Activated CD8-positive, alpha-beta memory T cell treated with anti-CD3 and anti-CD28 coated beads for 48 hours (primary cell): ENCODE results near the gene PBLD.

ENCODE experiments used
- DNase-seq, 3 experiments: peaks; one replicate each; pipeline ENCODE4 v3.0.0-alpha.2; 2020; ENCODE audit warnings: low read depth in 2 of 3, low spot score in 2 of 3

PBLD gene

DNA sequence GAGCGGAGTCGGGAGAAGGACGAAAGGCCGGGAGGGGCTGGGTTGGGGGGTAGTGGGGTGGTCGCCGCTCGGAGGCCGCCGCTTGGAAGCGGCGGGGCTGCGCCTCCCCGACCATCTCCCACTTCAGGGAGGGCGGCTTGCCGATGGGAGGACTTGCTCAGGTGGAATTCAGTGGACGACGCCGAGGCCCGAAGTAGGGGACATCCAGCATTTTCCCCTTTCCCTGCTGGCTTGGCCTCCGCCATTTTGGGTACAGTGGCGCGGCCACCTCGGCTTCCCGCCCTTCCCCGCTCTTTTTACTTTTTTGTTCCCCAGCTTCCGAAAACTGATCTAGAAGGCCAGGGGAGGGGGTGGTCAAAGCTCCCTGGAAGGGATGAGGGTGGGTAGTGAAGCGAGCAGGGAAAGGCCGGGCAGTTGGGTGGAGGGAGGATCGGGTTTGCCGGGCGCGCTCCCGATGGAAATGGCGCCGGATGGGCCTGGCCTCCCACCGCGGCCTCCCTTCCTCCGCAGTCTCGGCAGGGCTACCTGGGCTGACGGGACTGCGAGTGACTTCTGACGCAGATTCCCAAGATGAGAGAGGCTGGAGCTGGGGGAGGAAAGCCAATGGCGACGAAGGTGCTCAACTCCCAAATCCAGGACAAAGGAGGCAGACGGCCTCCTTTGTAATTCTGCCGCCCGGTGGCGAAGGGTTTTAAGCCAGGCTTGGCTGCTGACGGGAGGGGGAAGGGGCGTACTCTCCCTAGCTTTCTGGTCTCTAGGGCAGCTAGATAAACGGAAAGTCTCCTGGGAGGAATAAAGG, at the start of gene PBLD:
TSS of gene PBLD (minus strand) at position 670 of the 799 bp plus-strand sequence. CDS start 26,084 bp downstream, outside the sequence.
- peak; percentile 31 to 58 (median 38) for DNase-seq

DNA sequence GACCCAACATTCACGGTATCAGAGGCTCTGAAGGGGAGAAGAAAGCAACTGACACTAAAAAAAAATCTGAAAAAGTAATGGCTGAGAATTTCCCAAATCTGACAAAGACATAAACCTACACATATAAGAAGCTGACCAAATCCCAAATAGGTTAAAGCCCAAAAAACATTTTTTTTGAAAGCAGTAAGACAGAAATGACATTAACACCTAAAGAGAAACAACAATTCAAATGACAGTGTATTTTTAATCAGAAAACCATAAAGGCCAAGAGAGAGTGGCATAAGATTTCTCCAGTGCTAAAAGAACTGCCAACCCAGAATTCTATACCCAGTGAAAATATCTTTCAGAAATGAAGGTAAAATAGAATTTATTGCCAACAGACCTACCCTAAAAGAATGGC, 38.9 kb upstream of the PBLD start:
- DNase-seq = no peak

GRCh38 chr10:68367121-68367520, 34.4 kb upstream of the PBLD start:
- no peak for DNase-seq

DNA sequence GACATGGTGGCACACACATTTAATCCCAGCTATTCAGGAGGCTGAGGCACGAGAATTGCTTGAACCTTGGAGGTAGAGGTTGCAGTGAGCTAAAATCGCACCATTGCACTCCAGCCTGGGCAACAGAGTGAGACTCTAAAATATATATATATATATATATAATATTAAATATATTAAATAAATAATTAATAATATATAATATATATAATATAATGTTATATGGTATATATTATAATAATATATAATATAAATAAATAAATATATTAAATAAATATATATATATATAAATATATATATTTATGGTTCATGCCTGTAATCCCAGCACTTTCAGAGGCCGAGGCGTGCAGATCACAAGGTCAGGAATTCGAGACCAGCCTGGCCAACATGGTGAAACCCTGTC, 33.9 kb upstream of the PBLD start:
- no peak for DNase-seq

GRCh38 chr10:68365611-68366010, 32.9 kb upstream of the PBLD start:
- DNase-seq = no peak

DNA sequence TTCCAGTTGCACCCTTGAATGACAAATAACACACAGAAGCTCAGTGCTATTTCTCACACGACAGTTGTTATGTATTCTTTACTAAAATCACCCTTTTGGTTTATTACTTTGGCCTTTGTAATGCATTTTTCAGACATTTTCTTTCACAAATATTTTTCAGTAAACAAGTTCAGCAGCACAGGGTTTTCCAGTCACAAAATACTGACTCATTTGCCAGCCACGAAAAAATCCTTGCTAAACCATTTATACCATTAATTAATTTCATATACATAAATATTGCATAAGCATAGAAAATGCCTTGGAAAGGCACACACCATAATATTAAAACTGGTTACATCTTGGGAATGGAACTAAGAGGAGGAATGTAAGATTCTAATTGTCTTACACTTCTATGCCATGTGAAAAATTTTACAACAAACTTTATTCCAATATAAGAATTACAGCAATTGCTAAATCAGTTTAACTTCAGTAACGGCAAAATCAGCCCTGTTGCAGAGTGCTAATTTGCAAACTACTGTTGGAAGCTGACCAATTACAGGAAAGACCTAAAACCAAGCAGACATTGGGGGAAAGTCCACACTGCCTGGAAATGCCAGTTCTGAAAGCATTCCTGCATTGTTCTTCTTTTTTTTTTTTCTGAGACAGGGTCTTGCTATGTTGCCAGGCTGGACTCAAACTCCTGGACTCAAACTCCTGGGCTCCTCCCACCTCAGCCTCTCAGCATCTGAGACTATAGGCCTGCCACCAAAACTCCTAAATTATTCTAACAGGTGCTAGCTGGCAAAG, 31.6 kb upstream of the PBLD start:
- DNase-seq = no peak

- no peak for DNase-seq
Measured at GRCh38 chr10:68362590-68362989, 29.9 kb upstream of the PBLD start.

GRCh38 chr10:68359189-68359588, 26.5 kb upstream of the PBLD start:
- no peak for DNase-seq

DNA sequence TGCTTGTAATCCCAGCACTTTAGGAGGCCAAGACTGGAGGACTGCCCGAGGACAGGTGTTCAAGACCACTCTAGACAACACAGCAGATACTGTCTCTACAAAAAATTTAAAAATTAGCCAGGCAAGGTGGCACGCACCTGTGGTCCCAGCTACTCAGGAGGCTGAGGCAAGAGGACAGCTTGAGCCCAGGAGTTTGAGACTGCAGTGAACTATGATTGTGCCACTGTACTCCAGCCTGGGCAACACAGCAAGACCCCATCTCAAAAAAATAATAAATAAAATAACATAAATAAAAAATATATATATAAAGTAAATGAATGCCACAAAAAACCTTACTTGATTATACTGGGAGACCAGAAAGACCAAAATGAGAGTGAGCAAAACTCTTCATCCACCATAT, 20.8 kb upstream of the PBLD start:
- no peak for DNase-seq

GRCh38 chr10:68348265-68348741, 15.6 kb upstream of the PBLD start:
- DNase-seq = peak in 1 of 3 experiments; percentile 11

DNA sequence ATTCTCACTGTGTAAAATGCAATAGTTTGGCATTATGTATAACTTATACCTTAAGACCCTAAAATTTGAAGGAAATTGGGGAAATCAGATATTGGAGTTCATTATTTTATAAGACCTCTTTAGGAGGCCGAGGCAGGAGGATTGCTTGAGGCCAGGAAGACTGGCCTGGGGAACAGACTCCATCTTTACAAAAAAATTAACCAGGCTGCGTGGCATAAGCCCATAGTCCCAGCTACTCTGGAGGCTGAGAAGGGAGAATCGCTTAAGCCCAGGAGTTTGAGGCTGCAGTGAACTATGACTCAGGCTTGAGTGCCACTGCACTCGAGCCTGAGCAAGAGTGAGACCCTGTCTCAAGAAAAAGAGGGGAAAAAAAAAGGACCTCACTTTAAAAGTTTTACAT, 14.0 kb upstream of the PBLD start:
- DNase-seq = no peak

DNA sequence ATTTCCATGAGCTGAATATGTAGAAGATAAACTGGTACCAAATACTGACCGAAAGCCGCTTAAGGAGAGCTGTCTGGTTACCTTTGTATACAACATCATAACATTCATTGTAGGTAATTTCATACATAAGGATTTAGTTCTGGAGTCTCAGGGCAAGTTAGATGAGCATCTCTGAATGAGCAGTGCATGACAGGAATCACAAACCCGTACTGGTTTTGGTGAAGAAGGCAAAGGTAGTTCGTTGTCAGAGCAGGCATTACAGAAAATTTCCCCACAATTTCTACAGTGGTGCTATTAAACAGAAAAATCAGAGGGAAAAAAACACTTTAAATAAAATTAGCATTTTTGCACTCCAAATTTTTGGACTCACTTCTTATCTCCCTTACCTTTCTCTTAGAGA, 12.9 kb upstream of the PBLD start:
- DNase-seq = no peak

DNA sequence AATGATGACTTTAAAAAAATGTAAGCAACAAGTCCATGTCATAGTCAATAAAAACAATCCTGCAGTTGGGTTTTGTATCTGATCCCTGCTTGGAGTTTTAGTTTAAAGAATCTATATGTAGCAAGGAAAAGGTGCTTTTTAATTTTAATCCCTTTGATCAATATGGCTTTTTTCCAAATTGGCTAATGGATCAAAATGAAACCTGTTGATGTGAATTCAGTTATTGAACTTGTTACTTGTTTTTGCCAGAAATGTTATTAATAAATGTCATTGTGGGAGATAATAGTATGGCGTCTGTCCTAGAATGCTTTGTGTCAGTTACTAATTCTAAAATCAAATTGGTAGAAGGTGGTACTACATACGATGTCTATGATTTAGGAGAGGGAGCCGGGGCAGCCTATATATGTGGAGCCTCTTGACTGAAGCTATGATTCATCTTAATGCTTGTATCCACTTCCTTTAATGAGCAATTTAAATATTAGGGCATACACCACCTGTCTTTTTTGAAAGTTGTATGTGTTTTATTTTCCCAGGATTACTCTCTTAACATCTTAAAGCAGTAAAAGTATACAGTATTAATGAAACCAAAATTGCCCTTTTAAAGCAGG, 10.3 kb upstream of the PBLD start:
- DNase-seq = no peak

DNA sequence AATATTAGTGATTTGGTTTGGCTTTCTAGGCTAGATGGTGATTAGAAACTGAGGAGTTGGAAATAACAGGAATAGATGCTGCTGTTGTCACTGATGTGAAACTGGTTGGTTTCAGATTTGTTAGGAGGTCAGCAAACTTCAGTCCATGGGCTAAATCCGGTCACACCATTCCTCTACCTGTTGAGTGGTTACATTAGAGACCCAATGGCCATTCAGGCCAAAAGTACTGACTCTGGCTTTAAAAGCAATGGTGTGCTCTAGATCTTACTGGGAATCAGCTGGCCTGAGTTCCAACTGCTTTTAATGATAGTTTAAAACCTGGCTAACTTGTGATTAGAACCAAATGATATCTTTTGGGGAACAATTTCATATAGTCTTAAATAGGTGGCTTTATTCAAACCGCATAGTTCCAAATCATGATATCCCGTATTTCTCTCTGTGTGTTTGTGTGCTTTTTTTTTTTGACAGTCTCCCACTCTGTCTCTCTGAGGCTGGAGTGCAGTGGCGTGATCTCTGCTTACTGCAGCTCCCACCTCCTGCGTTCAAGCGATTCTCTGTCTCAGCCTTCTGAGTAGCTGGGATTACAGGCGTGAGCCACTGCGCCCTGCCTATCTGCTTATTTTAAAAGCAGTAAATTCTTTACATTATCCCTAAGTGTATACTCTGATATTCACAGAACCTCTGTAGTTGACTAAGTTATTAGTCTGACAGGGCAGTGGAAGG, 7.8 kb upstream of the PBLD start:
- DNase-seq = no peak

- no peak for DNase-seq
Measured at GRCh38 chr10:68336754-68337351, 4.1 kb upstream of the PBLD start.

DNA sequence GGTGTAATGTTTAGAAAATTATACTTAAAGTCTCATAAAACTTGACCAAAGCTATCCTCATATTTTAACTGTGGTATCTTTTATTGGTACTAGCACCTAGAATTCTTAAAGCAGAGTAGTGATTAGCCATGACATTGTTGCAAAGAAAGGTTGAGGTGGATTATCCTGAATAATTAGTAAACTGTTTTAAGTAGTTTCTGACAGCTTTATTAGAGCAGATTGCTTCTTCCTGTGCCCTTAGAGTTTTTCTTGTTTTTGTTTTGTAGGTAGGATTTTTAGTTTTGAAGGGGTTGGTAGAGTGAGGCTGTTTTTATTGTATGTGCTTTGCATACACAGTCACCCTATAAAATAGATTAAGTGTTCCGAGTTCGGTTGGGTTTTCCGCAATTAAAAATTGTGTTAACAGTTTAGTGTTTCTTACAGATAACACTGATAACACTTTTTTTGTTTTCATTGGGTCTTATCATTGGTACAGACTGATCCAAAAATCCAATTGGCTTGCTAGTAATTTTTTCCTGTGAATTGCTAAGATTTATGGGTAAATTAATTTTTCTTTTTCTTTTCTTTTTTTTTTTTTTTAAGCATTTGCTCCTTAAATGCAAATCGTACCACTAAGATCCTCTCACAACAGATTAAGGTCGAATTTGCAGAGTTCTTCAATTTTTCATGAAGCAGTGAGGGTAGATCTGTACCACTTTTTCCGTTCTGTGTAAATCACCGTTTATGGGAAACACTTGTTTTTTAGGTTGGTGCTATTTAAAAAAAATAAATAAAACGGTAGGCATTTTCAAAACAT, 2.1 kb upstream of the PBLD start:
- DNase-seq = no peak

DNA sequence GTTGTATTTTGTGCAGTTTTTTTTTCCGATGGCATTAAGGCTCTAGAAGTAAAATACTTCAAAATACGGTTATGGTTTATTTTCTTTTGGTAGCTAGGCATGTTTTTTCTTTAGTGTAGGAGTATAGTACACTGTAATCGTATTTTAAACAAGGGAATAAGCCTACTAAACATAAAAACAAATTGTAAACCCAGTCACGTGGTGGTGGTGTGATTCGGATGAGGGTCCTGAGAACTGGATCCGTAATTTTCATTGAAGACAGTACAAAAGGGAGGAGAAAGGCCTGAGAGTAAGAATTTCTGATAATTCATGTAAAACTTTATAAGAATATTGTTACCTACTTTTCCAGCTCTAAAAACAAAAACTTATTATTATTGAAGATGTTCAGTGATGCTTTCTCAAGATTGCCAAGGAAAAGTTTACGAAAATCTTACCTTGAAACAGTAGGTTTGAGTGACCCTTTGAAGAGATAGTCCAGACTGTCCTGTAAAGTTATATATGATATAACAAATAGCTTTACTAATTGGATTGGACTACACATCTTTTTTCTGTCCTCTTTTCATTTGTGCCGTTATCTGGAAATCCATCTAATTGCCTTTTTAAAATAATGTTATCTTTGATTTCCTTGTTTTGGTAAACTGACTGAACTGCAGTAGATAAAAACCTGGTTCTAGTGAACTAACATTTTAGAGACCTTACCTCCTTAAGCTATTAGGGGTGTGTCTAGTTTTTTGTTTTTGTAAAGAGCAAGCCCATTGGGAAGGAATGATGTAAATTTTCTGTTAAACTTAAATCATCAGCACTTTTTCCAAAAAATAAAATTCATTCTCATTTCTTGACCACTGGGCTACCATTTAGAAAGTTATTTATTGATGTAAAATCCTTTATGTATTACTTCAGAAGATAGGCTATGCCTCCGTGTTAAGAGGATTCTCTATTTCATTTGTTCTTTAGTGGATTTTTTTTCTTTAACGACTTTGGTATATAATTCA, 1.0 kb upstream of the PBLD start:
- no peak for DNase-seq

- DNase-seq = no peak
Measured at GRCh38 chr10:68333058-68333395, 299 bp upstream of the PBLD start.
